HEK293 (cell line): ENCODE data around the gene COL5A1.

Experiments used
- CTCF ChIA-PET: fragments of 350-600 bp; formaldehyde crosslinking; extraction: SDS; loops from one replicate; lab custom pipeline; 2021; ENCODE audit warnings: antibody characterized with exemption; lab: Yijun Ruan, JAX
- POLR2A ChIA-PET: fragments of 300-600 bp; formaldehyde crosslinking; extraction: SDS; loops from one replicate; lab custom pipeline; 2020; ENCODE audit warnings: antibody characterized with exemption, inconsistent platforms; lab: Yijun Ruan, JAX
- H3K27ac ChIP-seq: fragments of 200-500 bp; sonication (Bioruptor generic); 2 replicates; pipeline ENCODE4 v1.5.1; 2014; ENCODE audit warnings: low read depth, low read length, control low read depth, inconsistent platforms; ENCODE audit errors: extremely low read depth
- H3K36me3 ChIP-seq, 2 experiments: fragments of 200-500 bp in 1 of 2; sonication (Bioruptor generic) in 1 of 2; 1 replicate in 1 of 2; 2 replicates in 1 of 2; pipeline ENCODE4 v1.5.1; 2014 to 2017; ENCODE audit warnings: inconsistent platforms in 2 of 2, low read length in 2 of 2; ENCODE audit not compliant: control insufficient read depth in 2 of 2, insufficient read depth in 1 of 2
- H3K4me1 ChIP-seq: fragments of 200-500 bp; sonication (Bioruptor generic); 2 replicates; pipeline ENCODE4 v1.5.1; 2014; ENCODE audit warnings: mild to moderate bottlenecking, low read length, inconsistent platforms; ENCODE audit not compliant: control insufficient read depth, insufficient read depth
- H3K4me3 ChIP-seq: 2 replicates; pipeline ENCODE4 v1.5.1; 2011; ENCODE audit warnings: low read depth, mild to moderate bottlenecking, control low read depth, low read length, moderate library complexity
- H3K9me3 ChIP-seq: fragments of 200-500 bp; sonication (Bioruptor generic); 2 replicates; pipeline ENCODE4 v1.5.1; 2014; ENCODE audit warnings: low read depth, low read length, inconsistent platforms; ENCODE audit not compliant: control insufficient read depth, insufficient read depth
- AEBP2 ChIP-seq: fragments of 450-650 bp; formaldehyde crosslinking; IDR thresholded peaks from 2 replicates; pipeline ENCODE4 v1.5.1; 2016; ENCODE audit warnings: missing biosample characterization, missing genetic modification characterization, borderline replicate concordance
- ATF2 ChIP-seq: fragments of 450-650 bp; formaldehyde crosslinking; IDR thresholded peaks from 2 replicates; pipeline ENCODE4 v1.5.1; 2016; ENCODE audit warnings: missing biosample characterization, missing genetic modification characterization, low read depth
- ELK4 ChIP-seq: IDR thresholded peaks from 2 replicates; pipeline ENCODE4 v1.6.1; 2011; ENCODE audit warnings: mild to moderate bottlenecking, low read depth, low read length, borderline replicate concordance
- KLF17 ChIP-seq: fragments of 450-650 bp; formaldehyde crosslinking; IDR thresholded peaks from 2 replicates; pipeline ENCODE4 v1.5.1; 2016; ENCODE audit warnings: missing biosample characterization, missing genetic modification characterization
- PRDM1 ChIP-seq: fragments of 450-650 bp; formaldehyde crosslinking; IDR thresholded peaks from 2 replicates; pipeline ENCODE4; 2016; ENCODE audit warnings: missing biosample characterization, missing genetic modification characterization
- ZBTB17 ChIP-seq: fragments of 450-650 bp; formaldehyde crosslinking; IDR thresholded peaks from 2 replicates; pipeline ENCODE4 v1.5.1; 2016; ENCODE audit warnings: missing biosample characterization, missing genetic modification characterization
- ZBTB26 ChIP-seq: fragments of 450-650 bp; formaldehyde crosslinking; optimal IDR thresholded peaks from 2 replicates; pipeline ENCODE3; 2016; ENCODE audit warnings: missing biosample characterization, mild to moderate bottlenecking, missing genetic modification characterization
- ZBTB48 ChIP-seq: fragments of 450-650 bp; formaldehyde crosslinking; IDR thresholded peaks from 2 replicates; pipeline ENCODE4 v1.5.1; 2016; ENCODE audit warnings: missing biosample characterization, missing genetic modification characterization
- ZFHX2 ChIP-seq: fragments of 450-650 bp; formaldehyde crosslinking; conservative IDR thresholded peaks from 2 replicates; pipeline ENCODE4 v1.5.1; 2016; ENCODE audit warnings: missing biosample characterization, missing genetic modification characterization
- ZNF112 ChIP-seq: fragments of 450-650 bp; formaldehyde crosslinking; IDR thresholded peaks from 2 replicates; pipeline ENCODE4 v1.5.0; 2017; ENCODE audit warnings: missing biosample characterization, missing genetic modification characterization
- ZNF155 ChIP-seq: fragments of 450-650 bp; formaldehyde crosslinking; IDR thresholded peaks from 2 replicates; pipeline ENCODE4 v1.5.1; 2016; ENCODE audit warnings: missing biosample characterization, missing genetic modification characterization
- ZNF18 ChIP-seq: fragments of 450-650 bp; formaldehyde crosslinking; IDR thresholded peaks from 2 replicates; pipeline ENCODE4 v1.5.1; 2016; ENCODE audit warnings: missing biosample characterization, missing genetic modification characterization
- ZNF211 ChIP-seq: fragments of 450-650 bp; formaldehyde crosslinking; IDR thresholded peaks from 2 replicates; pipeline ENCODE4 v1.5.1; 2016; ENCODE audit warnings: low read depth, missing biosample characterization, missing genetic modification characterization
- ZNF423 ChIP-seq: fragments of 450-650 bp; formaldehyde crosslinking; IDR thresholded peaks from 2 replicates; pipeline ENCODE4 v1.5.1; 2016; ENCODE audit warnings: missing biosample characterization, missing genetic modification characterization
- ZNF433 ChIP-seq: fragments of 450-650 bp; formaldehyde crosslinking; IDR thresholded peaks from 2 replicates; pipeline ENCODE4 v1.5.1; 2016; ENCODE audit warnings: missing biosample characterization, missing genetic modification characterization, low read depth
- ZNF530 ChIP-seq: fragments of 450-650 bp; formaldehyde crosslinking; IDR thresholded peaks from 2 replicates; pipeline ENCODE4 v1.5.1; 2016; ENCODE audit warnings: low read depth, missing biosample characterization, missing genetic modification characterization
- ZNF692 ChIP-seq: fragments of 450-650 bp; formaldehyde crosslinking; IDR thresholded peaks from 2 replicates; pipeline ENCODE4 v1.5.1; 2016; ENCODE audit warnings: missing biosample characterization, missing genetic modification characterization
- ZNF768 ChIP-seq: fragments of 450-650 bp; formaldehyde crosslinking; IDR thresholded peaks from 2 replicates; pipeline ENCODE4 v1.5.1; 2018; ENCODE audit warnings: missing biosample characterization, mild to moderate bottlenecking, missing genetic modification characterization
- ZNF792 ChIP-seq: fragments of 450-650 bp; formaldehyde crosslinking; IDR thresholded peaks from 2 replicates; pipeline ENCODE4 v1.5.1; 2016; ENCODE audit warnings: missing biosample characterization, missing genetic modification characterization
- ZSCAN23 ChIP-seq: fragments of 450-650 bp; formaldehyde crosslinking; IDR thresholded peaks from 2 replicates; pipeline ENCODE4 v1.5.1; 2016; ENCODE audit warnings: missing biosample characterization, missing genetic modification characterization

The COL5A1 gene

GRCh38 chr9:134883040-134883782 lies 241.6 kb downstream of the COL5A1 start:
- Histone ChIP-seq H3K4me1 (no peaks in the 10 kb centered on the region), H3K9me3 (no peaks in the 10 kb centered on the region), H3K4me3 (no peak overlapping the region), H3K36me3 (no peaks in the 10 kb centered on the region), H3K27ac (no peak overlapping the region)
- ChIA-PET CTCF (interaction anchor here (0.8 to 1.0 kb wide), 2 partner anchors 13 to 565 kb away, joined by 3 read pairs; no protein-coding TSS in a partner anchor), POLR2A (no interaction called here)
- no peak for TF ChIP-seq PRDM1 (tag by site-specific recombination)
- TF ChIP-seq KLF17: no peak
- no peak for TF ChIP-seq ZBTB17 (tag by site-specific recombination)

- H3K27ac ChIP-seq: no peak overlapping the region
- POLR2A ChIA-PET: no interaction called here
- CTCF ChIA-PET: no interaction called here
- H3K4me1 ChIP-seq: no peaks in the 10 kb centered on the region
- no peaks in the 10 kb centered on the region for H3K36me3 ChIP-seq
- no peaks in the 10 kb centered on the region for H3K9me3 ChIP-seq
- TF ChIP-seq ZSCAN23 (no peak), ZNF423 (tag by site-specific recombination) (no peak), ZFHX2 (tag by site-specific recombination) (no peak), ZNF211 (no peak), ZNF155 (tag by site-specific recombination) (no peak), ZBTB26 (tag by site-specific recombination) (no peak), ATF2 (tag by site-specific recombination) (no peak), ZNF692 (tag by site-specific recombination) (no peak), ZNF18 (tag by site-specific recombination) (no peak), ZNF112 (tag by site-specific recombination) (no peak), ZNF433 (tag by site-specific recombination) (no peak), ELK4 (no peak), ZNF792 (no peak), AEBP2 (tag by site-specific recombination) (no peak), ZNF530 (tag by site-specific recombination) (no peak), ZNF768 (no peak), ZBTB48 (tag by site-specific recombination) (no peak)
- no peak overlapping the region for H3K4me3 ChIP-seq
Measured at GRCh38 chr9:134884492-134884891, 242.9 kb downstream of the COL5A1 start.
